Epithelial cell of proximal tubule (primary cell): ENCODE data around the gene PNKP. TPM values are rescaled to one million over a fixed set of nuclear protein-coding genes. Genes with fewer than 3 reads are reported as not detected.

ENCODE experiments used
- DNase-seq: peaks from one replicate; pipeline ENCODE4 v3.0.0-alpha.2; 2011; ENCODE audit warnings: low read depth
- H3K4me3 ChIP-seq: 2 replicates; pipeline ENCODE4 v1.5.1; 2011; ENCODE audit warnings: low read depth, mild to moderate bottlenecking, low read length
- CTCF ChIP-seq: conservative IDR thresholded peaks from 2 replicates; pipeline ENCODE4 v1.5.1; 2012; ENCODE audit warnings: low read depth, mild to moderate bottlenecking, low read length
- total RNA-seq: library from RNA; depleted of rRNA; stranded (reverse); fragments of >200 nt; gene quantifications from 2 replicates; pipeline ENCODE4 v1.2.3, GENCODE V29; 2015

Gene PNKP
- total RNA-seq, 1 donor from 2014 or later: 71.6 TPM

- H3K4me3 ChIP-seq: no peak overlapping the region
- no peak for DNase-seq
- no peak for TF ChIP-seq CTCF
Observed at GRCh38 chr19:49884109-49884508, 16.7 kb upstream of the PNKP start.

- DNase-seq: no peak
- H3K4me3 ChIP-seq: no peak overlapping the region
- no peak for TF ChIP-seq CTCF
Observed at GRCh38 chr19:49883094-49883493, 15.7 kb upstream of the PNKP start.

- no peak overlapping the region for H3K4me3 ChIP-seq
- no peak for DNase-seq
- no peak for TF ChIP-seq CTCF
Observed at GRCh38 chr19:49882643-49883042, 15.3 kb upstream of the PNKP start.

GRCh38 chr19:49881672-49882394 is 14.5 kb upstream of the PNKP start:
- H3K4me3 ChIP-seq: no peak overlapping the region
- no peak for DNase-seq
- no peak for TF ChIP-seq CTCF

- H3K4me3 ChIP-seq: no peak overlapping the region
- no peak for DNase-seq
- no peak for TF ChIP-seq CTCF
Observed at GRCh38 chr19:49881186-49881585, 13.8 kb upstream of the PNKP start.

GRCh38 chr19:49880162-49880869 is 12.9 kb upstream of the PNKP start:
- H3K4me3 ChIP-seq: no peak overlapping the region
- TF ChIP-seq CTCF: no peak
- DNase-seq: no peak
